ENCODE measurements around the gene DNMT3A.

- TF ChIP-seq POLR2A (IDR thresholded peaks at IDR 0.05) (no peak), CTCF (IDR thresholded peaks at IDR 0.05) (no peak)
Measured at GRCh38 chr2:25283921-25284320, 57.8 kb downstream of the DNMT3A start.

Measured in testis (tissue), 2 donors.